Measurements from ENCODE around the gene ZNF169.
"Not testable (repeated sequence)": the region's sequence is repeated elsewhere in the genome, so short reads cannot be mapped to it uniquely, and the experiment has no call there.

- not testable (repeated sequence) for TF ChIP-seq EP300, POLR2A, CTCF (IDR thresholded peaks at IDR 0.05)
Measured at GRCh38 chr9:94338723-94339122, 79.6 kb downstream of the ZNF169 start.

All from gastroesophageal sphincter (tissue), 3 donors.